H1 (cell line): ENCODE data around the gene AHRR. TPM values are rescaled to one million over a fixed set of nuclear protein-coding genes. Genes with fewer than 3 reads are reported as not detected.

ENCODE experiments used
- CHD7 ChIP-seq: fragments of 300-600 bp; sonication (generic); IDR thresholded peaks from 2 replicates; pipeline ENCODE4 v1.7.1; 2012; ENCODE audit warnings: low read length, moderate library complexity, mild to moderate bottlenecking, inconsistent platforms; ENCODE audit not compliant: insufficient replicate concordance
- polyA plus RNA-seq, 7 experiments: library from polyadenylated mRNA; depleted of rRNA in 3 of 7; stranded (reverse) in 5 of 7; unstranded in 2 of 7; fragments of >200 nt in 5 of 7; fragments of 200-250 nt in 2 of 7; gene quantifications; 1 replicate in 5 of 7; 2 replicates in 1 of 7; 4 replicates in 1 of 7; pipeline versions ENCODE4 v1.2.1 to v1.2.3, GENCODE V29; 2011 to 2013; ENCODE audit warnings: missing spikeins in 2 of 7, mixed read lengths in 2 of 7
- total RNA-seq: library from RNA; stranded (reverse); fragmentation: NEBNext Ultra II Directional; extraction: Animal tissue kit (Norgen Biotek cat#: 25700); gene quantifications from 2 replicates; pipeline ENCODE4 v1.2.1, GENCODE V29; 2021

Gene AHRR
- total and polyA plus RNA-seq, 2 of the 8 experiments (the other 6 are each of a cell fraction or from before 2014, with no cell fraction given), result 0.41 to 0.80 TPM

GRCh38 chr5:416636-416960 is 95.1 kb downstream of the AHRR start (continued):
- no peak for TF ChIP-seq CHD7
